Endothelial cell of hepatic sinusoid (primary cell): ENCODE data around the gene B3GAT1.
"Not testable (repeated sequence)": the region's sequence is repeated elsewhere in the genome, so short reads cannot be mapped to it uniquely, and the experiment has no call there.

Source experiments
- in situ Hi-C: cut with HindIII; loops from 2 replicates; pipeline ENCODE4 v1.10.0; 2017; ENCODE audit warnings: low sequenced_read_pairs

The B3GAT1 gene

GRCh38 chr11:134358165-134358855 is 53.7 kb downstream of the B3GAT1 start:
- in situ Hi-C loops: no loop called here

GRCh38 chr11:134357545-134357839 is 54.5 kb downstream of the B3GAT1 start:
- in situ Hi-C loops: no loop called here

GRCh38 chr11:134356656-134357544 is 55.1 kb downstream of the B3GAT1 start:
- in situ Hi-C loops: no loop called here

GRCh38 chr11:134355656-134356055 is 56.4 kb downstream of the B3GAT1 start:
- in situ Hi-C loops: no loop called here

- in situ Hi-C loops: no loop called here
These were observed 56.9 kb downstream of the B3GAT1 start for GRCh38 chr11:134355136-134355535.

- in situ Hi-C loops: no loop called here
These were observed 59.9 kb downstream of the B3GAT1 start for GRCh38 chr11:134352111-134352510.

GRCh38 chr11:134350381-134350780 is 61.7 kb downstream of the B3GAT1 start:
- in situ Hi-C loops: no loop called here

GRCh38 chr11:134349802-134350355 is 62.2 kb downstream of the B3GAT1 start:
- in situ Hi-C loops: no loop called here

- in situ Hi-C loops: no loop called here
These were observed 62.8 kb downstream of the B3GAT1 start for GRCh38 chr11:134349109-134349801.

- in situ Hi-C loops: no loop called here
These were observed 64.6 kb downstream of the B3GAT1 start for GRCh38 chr11:134347441-134347840.

- in situ Hi-C loops: no loop called here
These were observed 65.1 kb downstream of the B3GAT1 start for GRCh38 chr11:134346976-134347350.

GRCh38 chr11:134346101-134346975 is 65.7 kb downstream of the B3GAT1 start:
- in situ Hi-C loops: no loop called here

- in situ Hi-C loops: no loop called here
These were observed 66.8 kb downstream of the B3GAT1 start for GRCh38 chr11:134345237-134345550.

- in situ Hi-C loops: not testable (repeated sequence)
These were observed 67.4 kb downstream of the B3GAT1 start for GRCh38 chr11:134344497-134345236.

- in situ Hi-C loops: no loop called here
These were observed 68.4 kb downstream of the B3GAT1 start for GRCh38 chr11:134343646-134344045.

- in situ Hi-C loops: no loop called here
These were observed 69.3 kb downstream of the B3GAT1 start for GRCh38 chr11:134342572-134343340.

GRCh38 chr11:134341805-134342571 is 70.1 kb downstream of the B3GAT1 start:
- in situ Hi-C loops: no loop called here

GRCh38 chr11:134340354-134340964 is 71.6 kb downstream of the B3GAT1 start:
- in situ Hi-C loops: no loop called here
